ENCODE data around the gene RNU4-1.
"Not testable (repeated sequence)": the region's sequence is repeated elsewhere in the genome, so short reads cannot be mapped to it uniquely, and the experiment has no call there.

Gene RNU4-1

DNA sequence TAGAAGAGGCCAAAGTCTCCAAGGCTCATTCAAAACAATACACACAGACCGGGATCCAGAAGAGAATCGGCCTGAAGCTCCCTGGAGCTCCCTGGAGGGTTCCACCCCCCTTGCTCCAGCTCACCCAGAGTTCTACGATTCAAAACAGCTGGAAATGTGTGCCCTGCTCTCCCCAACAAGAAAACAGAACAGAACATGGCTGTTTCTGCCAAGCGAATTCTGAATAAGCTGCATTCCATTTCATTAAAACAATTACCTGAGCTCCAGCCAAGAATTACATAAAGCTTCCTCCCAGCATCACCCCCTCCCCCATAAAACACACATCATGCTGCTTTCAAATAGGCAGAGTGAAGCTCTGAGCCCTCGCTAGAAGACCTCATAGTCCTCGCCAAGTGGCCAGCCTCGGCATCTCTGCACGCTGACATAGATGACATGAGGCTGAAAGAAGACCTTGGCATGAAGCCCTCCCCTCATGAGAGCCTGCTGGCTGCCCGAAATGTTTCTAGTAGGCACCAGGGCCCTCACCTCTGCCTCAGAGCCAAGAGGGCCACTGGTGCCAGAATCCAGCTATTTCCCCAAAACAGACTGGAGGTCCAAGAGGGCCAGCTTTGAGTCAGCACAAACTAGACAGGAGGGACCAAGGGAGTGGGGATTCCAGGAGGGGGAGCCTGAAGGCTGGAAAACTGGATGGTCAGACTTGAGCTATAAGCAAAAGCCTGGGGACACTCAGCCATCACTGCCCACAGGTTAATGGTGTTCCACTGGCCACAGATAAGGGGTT, 35.8 kb downstream of the RNU4-1 start:
- no peak for DNase-seq

DNA sequence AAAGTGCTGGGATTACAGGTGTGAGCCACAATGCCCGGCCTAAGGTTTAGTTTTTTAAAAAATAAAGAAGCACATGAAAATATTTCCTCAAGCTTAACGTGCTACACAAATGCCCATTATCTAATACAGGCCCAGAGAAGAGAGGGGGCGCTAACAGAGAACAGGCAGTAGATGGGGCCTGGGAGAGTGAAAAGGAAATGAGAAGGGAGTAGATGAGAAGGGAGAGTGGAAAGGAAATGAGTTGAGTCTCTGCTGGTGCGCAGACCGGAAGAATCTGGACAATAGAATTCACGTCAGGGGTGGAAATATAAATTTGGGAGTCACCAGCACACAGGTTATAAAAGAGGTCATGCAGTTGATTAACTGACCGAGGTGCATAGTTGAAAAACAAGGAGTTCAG, 38.2 kb downstream of the RNU4-1 start:
- DNase-seq = no peak

DNA sequence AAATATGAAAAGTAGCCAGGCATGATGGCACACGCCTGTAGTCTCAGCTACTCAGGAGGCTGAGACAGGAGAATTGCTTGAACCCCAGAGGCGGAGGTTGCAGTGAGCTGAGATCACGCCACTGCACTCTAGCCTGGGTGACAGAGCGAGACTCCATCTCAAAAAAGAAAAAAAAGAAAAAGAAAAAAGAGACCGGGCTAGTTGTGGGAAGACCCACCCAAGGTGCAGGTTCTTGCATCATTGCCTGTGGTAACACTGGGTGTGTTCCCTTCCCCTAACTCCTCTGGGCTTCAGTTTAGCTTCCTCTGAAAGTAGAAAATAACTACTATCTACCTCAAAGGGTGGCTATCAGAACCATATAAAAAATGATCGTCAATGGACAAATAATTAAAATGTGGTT, 39.7 kb downstream of the RNU4-1 start:
- DNase-seq = not testable (repeated sequence)

DNA sequence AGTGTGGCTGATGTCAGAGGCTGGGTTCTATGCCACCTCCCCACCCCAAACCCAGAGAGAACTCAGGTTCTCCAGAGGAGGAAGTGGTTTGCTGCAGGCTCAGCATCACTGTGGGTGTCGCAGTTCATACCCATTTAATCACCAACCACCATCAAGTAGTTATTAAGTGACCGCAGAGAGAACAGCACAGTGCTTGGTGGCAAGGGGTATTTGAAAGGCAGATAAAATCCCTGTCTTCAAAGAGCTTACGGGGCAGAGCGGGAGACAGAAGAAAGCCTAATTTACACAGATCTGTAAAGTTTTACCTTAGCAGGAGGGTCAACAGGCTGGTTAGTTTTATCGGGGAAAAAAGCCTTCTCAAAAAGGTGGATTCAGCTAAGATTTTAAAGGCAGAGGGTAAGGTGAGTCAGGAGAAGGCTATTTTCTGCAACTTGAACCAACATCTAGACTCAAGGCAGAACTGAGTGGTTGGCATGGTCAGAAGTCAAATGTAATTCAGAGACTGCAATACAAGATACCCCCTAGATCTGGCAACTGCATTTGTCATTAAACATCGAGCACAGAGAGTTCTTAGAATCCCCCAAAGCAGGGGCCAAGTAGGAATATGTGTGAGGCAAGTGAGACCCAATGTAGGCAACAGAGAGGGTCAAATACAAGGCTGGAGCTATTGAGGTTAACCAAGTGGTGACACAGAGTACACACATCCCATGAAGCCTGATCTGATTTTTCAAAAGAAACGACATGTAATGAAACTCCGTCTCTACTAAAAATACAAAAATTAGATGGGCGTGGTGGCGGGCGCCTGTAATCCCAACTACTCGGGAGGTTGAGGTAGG, 40.7 kb downstream of the RNU4-1 start:
- no peak for DNase-seq

DNA sequence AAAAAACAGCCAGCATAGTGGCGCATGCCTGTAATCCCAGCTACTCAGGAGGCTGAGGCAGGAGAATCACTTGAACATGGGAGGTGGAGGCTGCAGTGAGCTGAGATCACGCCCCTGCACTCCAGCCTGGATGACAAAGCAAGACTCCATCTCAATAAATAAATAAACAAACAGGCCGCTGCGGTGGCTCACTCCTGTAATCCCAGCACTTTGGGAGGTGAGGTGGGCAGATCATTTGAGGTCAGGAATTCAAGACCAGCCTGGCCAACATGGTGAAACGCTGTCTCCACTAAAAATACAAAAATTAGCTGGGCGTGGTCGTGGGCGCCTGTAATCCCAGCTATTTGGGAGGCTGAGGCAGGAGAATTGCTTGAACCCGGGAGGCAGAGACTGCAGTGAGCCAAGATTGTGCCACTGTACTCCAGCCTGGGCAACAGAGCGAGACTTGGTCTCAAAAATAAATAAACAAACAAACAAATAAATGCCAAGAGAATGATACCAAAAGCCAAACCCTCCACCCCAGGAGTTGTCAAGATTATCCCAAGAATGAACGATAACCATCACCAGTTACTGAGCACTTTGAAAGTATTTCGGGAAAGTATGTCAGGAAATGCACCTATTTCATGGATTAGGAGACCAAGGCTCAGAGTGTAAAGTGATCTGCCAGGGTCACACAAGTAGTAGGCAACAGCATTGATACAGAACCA, 41.5 kb downstream of the RNU4-1 start:
- DNase-seq = not testable (repeated sequence)

DNA sequence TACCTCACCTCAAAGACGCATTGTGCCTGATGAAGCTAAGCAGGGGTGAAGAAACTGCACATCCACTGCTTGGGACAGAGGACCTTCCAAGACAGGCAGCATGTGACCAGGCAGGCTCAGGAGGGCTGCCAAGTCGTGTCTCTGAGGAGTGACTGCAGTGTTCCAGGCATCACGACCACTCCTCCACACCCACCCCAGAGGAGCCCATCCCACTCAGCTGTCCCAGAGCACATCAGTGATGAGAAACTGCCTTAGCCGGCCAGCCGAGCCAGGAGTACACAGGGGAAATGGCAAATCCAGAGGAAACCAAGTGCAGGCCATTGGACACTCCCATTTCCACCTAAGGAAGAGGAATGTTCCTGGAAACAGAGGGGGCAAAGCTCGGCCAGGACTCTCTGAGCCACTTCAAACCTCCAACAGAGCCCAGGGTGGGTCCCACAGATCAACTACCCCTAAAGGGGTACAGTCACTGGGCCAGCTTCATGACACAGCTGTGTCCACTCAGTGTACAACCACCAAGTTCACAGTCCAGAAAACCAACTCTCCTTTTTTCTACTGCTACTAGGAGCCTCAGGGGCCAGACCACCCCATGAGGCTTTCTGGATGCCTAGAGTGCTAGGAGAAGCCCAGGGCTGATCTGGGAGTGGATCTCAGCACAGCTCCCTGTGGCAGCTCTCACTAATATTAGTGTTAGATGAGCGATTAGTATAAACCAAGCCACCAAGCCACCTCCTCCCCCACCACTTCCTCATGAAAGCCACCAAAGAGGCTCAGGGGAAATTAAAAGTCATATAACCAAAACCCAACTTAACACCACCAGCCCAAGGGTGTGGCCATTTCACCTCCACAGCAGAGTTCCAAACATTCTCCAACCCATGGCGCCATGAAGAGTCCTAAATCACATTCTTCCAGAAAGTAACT, 42.9 kb downstream of the RNU4-1 start:
- DNase-seq = no peak

DNA sequence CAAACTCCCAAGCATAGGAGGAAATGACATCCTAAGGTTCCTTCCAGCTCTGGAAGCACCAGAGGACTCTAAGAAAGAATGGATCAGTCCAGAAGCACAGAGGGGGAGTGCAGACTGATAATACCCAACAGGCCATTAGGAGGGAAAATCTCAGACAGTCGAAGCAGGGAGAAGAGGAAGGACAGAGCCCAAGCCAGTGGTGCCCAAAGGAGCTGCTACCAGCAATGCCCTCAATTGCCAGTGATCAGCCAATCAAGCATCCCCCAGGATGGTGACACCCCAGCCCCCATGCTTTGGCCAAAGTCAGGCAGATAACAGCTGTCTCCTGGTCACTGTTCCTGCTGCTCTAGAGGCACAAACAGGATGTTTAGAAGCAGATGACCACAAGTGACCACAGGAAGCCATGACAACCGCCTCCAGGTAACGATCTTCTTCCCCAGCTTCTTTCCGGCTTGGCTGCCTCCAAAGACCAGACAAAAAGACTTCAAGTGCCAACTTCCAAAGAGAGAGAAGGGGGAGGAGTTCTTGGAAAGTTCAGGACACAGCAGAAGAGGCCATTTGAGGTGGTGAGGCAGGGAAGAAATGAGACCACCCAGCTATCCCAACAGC, 43.7 kb downstream of the RNU4-1 start:
- DNase-seq = no peak

DNA sequence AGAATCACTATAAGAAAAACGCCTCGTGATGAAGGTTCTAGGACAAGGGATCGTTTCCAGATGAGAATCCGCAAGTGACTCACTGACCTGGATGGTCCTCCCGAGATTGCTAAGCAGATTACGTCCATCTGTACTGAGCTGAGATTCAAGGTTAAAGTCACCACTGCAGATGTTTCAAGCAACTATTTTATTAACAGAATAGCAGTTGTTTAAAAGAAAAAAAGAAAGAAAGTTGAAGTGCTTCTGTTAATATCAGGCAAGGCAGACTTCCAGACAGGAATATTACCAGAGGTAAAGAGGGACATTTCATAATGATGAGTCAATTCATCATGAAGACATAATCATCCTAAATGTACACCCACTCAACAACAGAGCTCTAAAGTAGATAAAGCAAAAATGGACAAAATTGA, 45.4 kb downstream of the RNU4-1 start:
- no peak for DNase-seq

DNA sequence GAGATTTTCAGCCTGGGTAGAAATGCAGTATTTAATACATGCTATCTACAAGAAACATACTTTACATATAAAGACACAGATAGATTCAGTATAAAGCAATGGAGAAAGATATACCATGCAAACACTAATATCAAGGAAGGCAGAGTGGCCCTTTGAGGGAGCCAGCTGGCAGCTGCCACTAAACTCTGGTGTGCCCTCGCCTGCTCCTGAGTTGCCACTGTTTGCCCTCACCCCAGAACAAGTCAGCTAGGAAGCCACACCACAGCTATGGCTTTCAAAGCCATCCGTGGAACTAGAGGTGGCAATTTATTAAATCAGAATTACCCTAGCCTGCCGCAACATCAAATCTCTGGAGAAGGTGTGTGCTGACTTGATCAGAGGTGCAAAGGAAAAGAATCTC, 45.9 kb downstream of the RNU4-1 start:
- no peak for DNase-seq

DNA sequence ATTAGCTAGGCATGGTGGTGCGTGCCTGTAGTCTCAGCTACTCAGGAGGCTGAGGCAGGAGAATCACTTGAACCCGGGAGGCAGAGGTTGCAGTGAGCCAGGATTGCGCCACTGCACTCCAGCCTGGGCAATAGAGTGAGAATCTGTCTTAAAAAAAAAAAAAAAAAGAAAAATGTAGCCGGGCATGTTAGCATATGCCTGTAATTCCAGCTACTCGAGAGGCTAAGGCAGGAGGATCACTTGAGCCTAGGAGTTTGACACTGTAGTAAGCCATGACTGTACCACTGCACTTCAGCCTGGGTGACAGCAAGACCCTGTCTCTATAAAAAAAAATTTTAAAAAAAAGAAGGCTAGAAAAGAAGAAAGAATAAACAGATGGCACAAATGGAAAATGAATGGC, 46.3 kb downstream of the RNU4-1 start:
- not testable (repeated sequence) for DNase-seq
